ENCODE measurements around the gene KAT8. TPM values are rescaled to one million over a fixed set of nuclear protein-coding genes. Genes with fewer than 3 reads are reported as not detected.
A peak's percentile ranks its signal among the peaks of the same experiment; 100 is the strongest.

The KAT8 gene
- total RNA-seq, 2 donors from 2014 or later, result 51.0 to 55.8 TPM

DNA sequence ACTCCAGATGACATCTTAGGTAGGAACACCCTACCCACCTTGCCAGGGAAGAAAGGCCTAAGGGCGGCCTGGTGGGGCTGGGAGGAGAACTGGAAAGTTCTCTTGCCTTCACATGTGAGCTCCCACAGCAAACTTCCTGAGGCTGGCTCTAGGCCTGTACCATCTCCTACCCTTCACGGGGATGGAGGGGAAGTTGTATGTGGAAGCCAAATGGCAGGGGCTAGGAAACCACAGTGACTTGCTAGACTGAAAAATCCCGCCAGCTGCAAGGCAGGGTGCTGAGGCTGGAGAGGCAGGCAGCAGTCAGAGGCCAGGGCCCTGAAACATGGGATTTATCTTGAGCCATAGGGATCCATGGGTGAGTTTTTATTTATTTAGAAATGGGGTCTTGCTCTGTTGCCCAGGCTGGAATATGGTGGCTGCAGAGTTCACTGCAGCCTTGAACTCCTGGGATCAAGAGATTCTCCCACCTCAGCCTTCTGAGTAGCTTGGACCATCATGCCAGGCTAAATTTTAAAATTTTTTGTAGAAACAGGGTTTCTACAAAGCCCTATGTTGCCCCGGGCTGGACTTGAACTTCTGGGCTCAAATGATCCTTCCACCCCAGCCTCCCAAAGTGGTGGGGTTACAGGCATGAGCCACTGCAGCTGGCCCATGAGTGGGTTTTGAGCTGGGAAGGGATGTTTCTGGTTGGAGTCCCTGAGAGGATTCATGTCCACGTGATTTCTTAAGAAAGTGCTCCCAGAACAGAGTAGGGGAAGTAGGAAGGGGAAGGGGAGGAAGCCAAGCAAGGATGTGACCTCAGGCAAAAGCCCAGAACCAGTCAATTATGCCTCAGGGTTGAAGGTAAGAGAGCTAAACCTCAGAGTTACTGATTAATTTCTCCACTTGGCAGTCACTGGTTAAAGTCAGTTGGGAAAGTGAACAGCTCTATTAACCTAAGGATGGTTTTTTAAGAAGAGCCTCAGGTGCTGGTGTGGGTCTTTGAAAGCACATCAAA lies 4.0 kb upstream of the KAT8 start:
- no peak overlapping the region for H3K4me3 Mint-ChIP-seq

DNA sequence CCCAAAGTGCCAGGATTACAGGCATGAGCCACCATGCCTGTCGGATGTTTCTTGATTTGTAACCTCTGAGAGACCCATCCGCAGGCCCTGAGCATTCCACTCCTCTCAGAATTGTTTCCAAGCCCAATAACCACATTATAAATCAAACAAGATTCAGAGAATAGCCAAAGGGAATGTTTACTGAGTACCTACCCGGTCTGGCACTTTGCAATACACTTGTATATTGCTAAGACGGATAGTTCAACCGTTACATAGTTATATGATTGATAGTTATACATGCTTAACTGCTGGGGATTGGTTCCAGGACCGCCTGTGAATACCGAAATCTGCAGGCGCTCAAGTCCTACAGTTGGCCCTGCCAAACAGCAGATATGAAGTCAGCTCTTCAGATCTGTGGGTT lies 3.0 kb upstream of the KAT8 start:
- H3K27ac ChIP-seq (ENCODE audit: low read depth, low read length), result no peak overlapping the region
- 94 to 98% methylated on average over 6 to 8 of the region's 8 CpGs for WGBS, 2 experiments (ENCODE audit: insufficient coverage in 1 of 2, insufficient read length in 1 of 2)
- peaks cover 35% of the 10 kb centered on the region for H3K36me3 Mint-ChIP-seq (ENCODE audit: low read depth)
- H3K9ac ChIP-seq (ENCODE audit: extremely low read depth, low read length, poor library complexity, severe bottlenecking), result no peak overlapping the region
- H3K4me3 Mint-ChIP-seq, result no peak overlapping the region
- H3K4me3 ChIP-seq (ENCODE audit: low read length), result no peak overlapping the region
- H3K4me1 Mint-ChIP-seq, result peaks cover 7% of the 10 kb centered on the region
- H3K36me3 ChIP-seq (ENCODE audit: control insufficient read depth, insufficient read depth, low read length), result peaks cover 39% of the 10 kb centered on the region
- H3K27me3 ChIP-seq (ENCODE audit: control insufficient read depth, insufficient read depth, low read length, poor library complexity, severe bottlenecking), result no peaks in the 10 kb centered on the region
- no peak overlapping the region for H3K27ac Mint-ChIP-seq
- H3K27me3 Mint-ChIP-seq (ENCODE audit: insufficient read depth), result no peaks in the 10 kb centered on the region
- no peaks in the 10 kb centered on the region for H3K9me3 Mint-ChIP-seq
- no peak for DNase-seq
- no peaks in the 10 kb centered on the region for H3K9me3 ChIP-seq (ENCODE audit: control insufficient read depth, low read length)
- no peaks in the 10 kb centered on the region for H3K4me1 ChIP-seq (ENCODE audit: control insufficient read depth, insufficient read depth, low read length)
- TF ChIP-seq, protein P1, sequence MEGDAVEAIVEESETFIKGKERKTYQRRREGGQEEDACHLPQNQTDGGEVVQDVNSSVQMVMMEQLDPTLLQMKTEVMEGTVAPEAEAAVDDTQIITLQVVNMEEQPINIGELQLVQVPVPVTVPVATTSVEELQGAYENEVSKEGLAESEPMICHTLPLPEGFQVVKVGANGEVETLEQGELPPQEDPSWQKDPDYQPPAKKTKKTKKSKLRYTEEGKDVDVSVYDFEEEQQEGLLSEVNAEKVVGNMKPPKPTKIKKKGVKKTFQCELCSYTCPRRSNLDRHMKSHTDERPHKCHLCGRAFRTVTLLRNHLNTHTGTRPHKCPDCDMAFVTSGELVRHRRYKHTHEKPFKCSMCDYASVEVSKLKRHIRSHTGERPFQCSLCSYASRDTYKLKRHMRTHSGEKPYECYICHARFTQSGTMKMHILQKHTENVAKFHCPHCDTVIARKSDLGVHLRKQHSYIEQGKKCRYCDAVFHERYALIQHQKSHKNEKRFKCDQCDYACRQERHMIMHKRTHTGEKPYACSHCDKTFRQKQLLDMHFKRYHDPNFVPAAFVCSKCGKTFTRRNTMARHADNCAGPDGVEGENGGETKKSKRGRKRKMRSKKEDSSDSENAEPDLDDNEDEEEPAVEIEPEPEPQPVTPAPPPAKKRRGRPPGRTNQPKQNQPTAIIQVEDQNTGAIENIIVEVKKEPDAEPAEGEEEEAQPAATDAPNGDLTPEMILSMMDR (conservative IDR thresholded peaks at IDR 0.05), result no peak

More for the DNA sequence above, 4.0 kb upstream of the KAT8 start:
- DNase-seq, result no peak
- no peak overlapping the region for H3K9ac ChIP-seq (ENCODE audit: extremely low read depth, low read length, poor library complexity, severe bottlenecking)
- no peak overlapping the region for H3K27ac ChIP-seq (ENCODE audit: low read depth, low read length)
- H3K36me3 ChIP-seq (ENCODE audit: control insufficient read depth, insufficient read depth, low read length), result peaks cover 33% of the 10 kb centered on the region
- no peaks in the 10 kb centered on the region for H3K27me3 Mint-ChIP-seq (ENCODE audit: insufficient read depth)
- H3K4me1 Mint-ChIP-seq, result peaks cover 6% of the 10 kb centered on the region
- H3K9me3 ChIP-seq (ENCODE audit: control insufficient read depth, low read length), result no peaks in the 10 kb centered on the region
- no peaks in the 10 kb centered on the region for H3K27me3 ChIP-seq (ENCODE audit: control insufficient read depth, insufficient read depth, low read length, poor library complexity, severe bottlenecking)
- H3K27ac Mint-ChIP-seq, result no peak overlapping the region
- 91 to 93% methylated on average over 5 of the region's 5 CpGs for WGBS, 2 experiments (ENCODE audit: insufficient coverage in 1 of 2, insufficient read length in 1 of 2)
- TF ChIP-seq, protein P1 (conservative IDR thresholded peaks at IDR 0.05), result no peak
- H3K4me1 ChIP-seq (ENCODE audit: control insufficient read depth, insufficient read depth, low read length), result no peaks in the 10 kb centered on the region
- H3K36me3 Mint-ChIP-seq (ENCODE audit: low read depth), result peaks cover 34% of the 10 kb centered on the region
- no peak overlapping the region for H3K4me3 ChIP-seq (ENCODE audit: low read length)
- no peaks in the 10 kb centered on the region for H3K9me3 Mint-ChIP-seq

DNA sequence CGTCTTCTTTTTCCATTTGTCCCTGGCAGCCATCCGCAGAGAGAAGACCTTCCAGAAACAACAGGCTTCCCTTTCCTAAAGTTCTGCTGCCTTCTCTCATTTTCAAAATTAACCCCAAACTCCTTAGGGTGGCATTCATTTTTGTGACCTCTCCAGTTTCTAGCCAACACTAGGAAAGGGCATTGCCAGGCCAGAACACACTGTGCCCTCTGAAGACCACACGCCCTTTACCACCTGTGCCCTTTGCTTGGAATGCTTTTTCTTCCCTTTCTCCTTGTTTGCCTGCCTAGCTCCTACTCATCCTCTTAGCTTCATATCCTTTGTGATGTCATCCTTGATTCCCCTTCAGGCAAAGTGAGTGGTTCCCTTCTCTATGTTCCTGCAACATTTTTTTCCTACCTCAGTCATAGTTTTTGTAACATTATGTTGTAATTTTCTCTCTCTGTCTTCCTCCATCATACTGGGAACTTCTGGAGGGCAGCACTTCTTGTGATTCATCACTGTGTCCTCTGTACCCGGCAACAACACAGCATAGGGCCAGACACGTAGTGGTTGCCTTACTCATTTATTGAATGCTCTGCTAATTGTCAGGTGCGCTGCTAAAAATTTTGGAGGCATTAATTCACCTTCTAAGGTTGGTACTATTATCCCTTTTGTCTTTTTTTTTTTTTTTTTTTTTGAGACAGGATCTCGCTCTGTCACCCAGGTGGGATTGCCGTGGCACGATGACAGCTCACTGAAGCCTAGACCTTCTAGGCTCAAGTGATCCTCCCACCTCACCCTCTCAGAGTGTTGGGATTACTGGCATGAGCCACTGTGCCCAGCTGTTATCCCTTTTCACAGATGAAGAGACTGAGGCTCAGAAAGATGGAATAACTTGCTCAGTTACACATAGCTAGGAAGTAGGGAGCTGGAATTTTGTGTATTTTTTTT lies 1.0 kb downstream of the KAT8 start:
- no peaks in the 10 kb centered on the region for H3K9me3 Mint-ChIP-seq
- H3K4me3 Mint-ChIP-seq, result peak overlapping the region; percentile 79
- peaks cover 7% of the 10 kb centered on the region for H3K4me1 Mint-ChIP-seq
- no peaks in the 10 kb centered on the region for H3K4me1 ChIP-seq (ENCODE audit: control insufficient read depth, insufficient read depth, low read length)
- no peaks in the 10 kb centered on the region for H3K27me3 ChIP-seq (ENCODE audit: control insufficient read depth, insufficient read depth, low read length, poor library complexity, severe bottlenecking)
- TF ChIP-seq, protein P1 (conservative IDR thresholded peaks at IDR 0.05), result no peak
- H3K9ac ChIP-seq (ENCODE audit: extremely low read depth, low read length, poor library complexity, severe bottlenecking), result peak overlapping the region; percentile 63
- H3K4me3 ChIP-seq (ENCODE audit: low read length), result peak overlapping the region; percentile 89
- no peak for DNase-seq
- WGBS, 2 experiments (ENCODE audit: insufficient coverage in 1 of 2, insufficient read length in 1 of 2), result 72 to 79% methylated on average over 8 to 9 of the region's 9 CpGs
- H3K9me3 ChIP-seq (ENCODE audit: control insufficient read depth, low read length), result no peaks in the 10 kb centered on the region
- peaks cover 37% of the 10 kb centered on the region for H3K36me3 ChIP-seq (ENCODE audit: control insufficient read depth, insufficient read depth, low read length)
- peaks cover 34% of the 10 kb centered on the region for H3K36me3 Mint-ChIP-seq (ENCODE audit: low read depth)
- H3K27ac Mint-ChIP-seq, result peak overlapping the region; percentile 95
- peak overlapping the region; percentile 61 for H3K27ac ChIP-seq (ENCODE audit: low read depth, low read length)
- no peaks in the 10 kb centered on the region for H3K27me3 Mint-ChIP-seq (ENCODE audit: insufficient read depth)

Data from endodermal cell (in vitro differentiated cells).